ENCODE measurements around the gene FBXO46. TPM values are rescaled to one million over a fixed set of nuclear protein-coding genes. Genes with fewer than 3 reads are reported as not detected.
"Not testable (repeated sequence)": the region's sequence is repeated elsewhere in the genome, so short reads cannot be mapped to it uniquely, and the experiment has no call there.

FBXO46 gene
- total RNA-seq, 2 donors from 2014 or later = 21.8 to 26.7 TPM

GRCh38 chr19:45753548-45753947, 22.9 kb upstream of the FBXO46 start:
- DNase-seq (ENCODE audit: low spot score) = no peak
- no peak overlapping the region for H3K27ac ChIP-seq
- no peaks in the 10 kb centered on the region for H3K36me3 ChIP-seq
- intact Hi-C loops (cut with DNase I) = no loop called here
- TF ChIP-seq POLR2AphosphoS5 (IDR thresholded peaks at IDR 0.05) = no peak
- no peak for TF ChIP-seq CTCF (IDR thresholded peaks at IDR 0.05)
- TF ChIP-seq POLR2A (IDR thresholded peaks at IDR 0.05) = no peak
- H3K27me3 ChIP-seq (replicated peaks; ENCODE audit: insufficient read depth) = no peaks in the 10 kb centered on the region
- no peaks in the 10 kb centered on the region for H3K9me3 ChIP-seq
- H3K4me3 ChIP-seq = no peak overlapping the region
- 77% methylated on average over 6 of the region's 6 CpGs for WGBS
- no peaks in the 10 kb centered on the region for H3K4me1 ChIP-seq (replicated peaks)

GRCh38 chr19:45752639-45753038, 21.9 kb upstream of the FBXO46 start:
- H3K9me3 ChIP-seq = no peaks in the 10 kb centered on the region
- WGBS = 93% methylated on average over 12 of the region's 12 CpGs
- TF ChIP-seq CTCF (IDR thresholded peaks at IDR 0.05) (no peak), POLR2A (IDR thresholded peaks at IDR 0.05) (no peak), POLR2AphosphoS5 (IDR thresholded peaks at IDR 0.05) (no peak)

GRCh38 chr19:45751483-45751882, 20.8 kb upstream of the FBXO46 start:
- intact Hi-C loops (cut with DNase I); H3K36me3 ChIP-seq; H3K4me3 ChIP-seq; H3K4me1 ChIP-seq (replicated peaks); DNase-seq (ENCODE audit: low spot score); H3K9me3 ChIP-seq; H3K27me3 ChIP-seq (replicated peaks; ENCODE audit: insufficient read depth); H3K27ac ChIP-seq: not testable (repeated sequence)
- 87% methylated on average over 10 of the region's 10 CpGs for WGBS

More at GRCh38 chr19:45752639-45753038, 21.9 kb upstream of the FBXO46 start:
- Histone ChIP-seq H3K27ac (no peak overlapping the region), H3K27me3 (replicated peaks; ENCODE audit: insufficient read depth) (no peaks in the 10 kb centered on the region), H3K4me1 (replicated peaks) (no peaks in the 10 kb centered on the region), H3K36me3 (no peaks in the 10 kb centered on the region), H3K4me3 (no peak overlapping the region)
- intact Hi-C loops (cut with DNase I) = no loop called here
- no peak for DNase-seq (ENCODE audit: low spot score)

GRCh38 chr19:45747513-45747912, 16.8 kb upstream of the FBXO46 start:
- Histone ChIP-seq H3K36me3 (no peaks in the 10 kb centered on the region), H3K27me3 (replicated peaks; ENCODE audit: insufficient read depth) (no peaks in the 10 kb centered on the region), H3K9me3 (no peaks in the 10 kb centered on the region), H3K4me1 (replicated peaks) (no peaks in the 10 kb centered on the region), H3K27ac (no peak overlapping the region), H3K4me3 (no peak overlapping the region)
- no peak for DNase-seq (ENCODE audit: low spot score)
- intact Hi-C loops (cut with DNase I) = no loop called here
- TF ChIP-seq POLR2A (IDR thresholded peaks at IDR 0.05) = no peak
- TF ChIP-seq POLR2AphosphoS5 (IDR thresholded peaks at IDR 0.05) = no peak
- no peak for TF ChIP-seq CTCF (IDR thresholded peaks at IDR 0.05)
- WGBS = 68% methylated on average over 5 of the region's 5 CpGs

GRCh38 chr19:45746866-45747265, 16.2 kb upstream of the FBXO46 start:
- WGBS = 75% methylated on average over 5 of the region's 5 CpGs
- Histone ChIP-seq H3K27ac (no peak overlapping the region), H3K27me3 (replicated peaks; ENCODE audit: insufficient read depth) (no peaks in the 10 kb centered on the region), H3K36me3 (no peaks in the 10 kb centered on the region), H3K9me3 (no peaks in the 10 kb centered on the region), H3K4me3 (no peak overlapping the region), H3K4me1 (replicated peaks) (no peaks in the 10 kb centered on the region)
- intact Hi-C loops (cut with DNase I) = no loop called here
- no peak for TF ChIP-seq POLR2A (IDR thresholded peaks at IDR 0.05)
- no peak for TF ChIP-seq POLR2AphosphoS5 (IDR thresholded peaks at IDR 0.05)
- TF ChIP-seq CTCF (IDR thresholded peaks at IDR 0.05) = no peak
- DNase-seq (ENCODE audit: low spot score) = no peak
